Coronary artery (tissue), 2 donors: ENCODE results near the gene PCSK5.

ENCODE experiments used
- DNase-seq: peaks from one replicate; pipeline ENCODE4 v3.0.0-alpha.2; 2017; ENCODE audit warnings: low spot score
- H3K27ac ChIP-seq, 2 donors: fragments of 200-600 bp; sonication (generic); one replicate each; pipeline ENCODE4 v1.5.1; 2016 to 2019
- H3K4me3 ChIP-seq: fragments of 200-600 bp; sonication (generic); 2 replicates; pipeline ENCODE4 v1.5.1; 2016; ENCODE audit warnings: mild to moderate bottlenecking, moderate library complexity
- TF ChIP-seq, protein P1 (sequence below): fragments of 200-600 bp; sonication (generic); IDR thresholded peaks from one replicate; pipeline ENCODE4 v1.5.1; 2019; ENCODE audit warnings: antibody characterized with exemption

The PCSK5 gene

DNA sequence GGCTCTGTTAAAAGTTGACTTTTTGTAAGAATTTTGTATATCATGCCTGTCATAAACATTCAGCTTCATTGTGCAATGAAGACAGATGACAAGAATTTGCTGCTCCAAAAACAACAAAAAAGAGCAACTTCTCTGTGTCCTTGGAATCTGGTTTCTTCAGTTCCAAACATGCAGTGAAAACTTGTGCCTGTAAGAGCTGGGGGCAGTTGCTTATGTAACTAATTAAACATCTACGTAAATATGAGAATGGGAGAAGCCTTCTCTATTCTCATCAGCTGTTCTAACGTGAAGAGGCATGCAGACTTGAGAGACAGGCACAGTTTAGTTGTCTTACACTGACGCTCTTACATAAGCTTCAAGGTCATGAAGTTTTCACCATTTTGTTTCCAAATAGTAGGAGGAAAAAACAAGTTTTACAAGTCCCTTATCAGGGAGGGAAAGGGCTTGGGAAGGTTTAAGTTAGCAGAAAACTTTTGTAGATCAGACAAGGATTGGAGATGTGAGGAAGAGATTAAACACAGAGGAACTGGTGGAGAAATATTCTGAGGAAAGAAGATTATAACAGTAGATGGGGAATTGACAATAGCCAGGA, 333.4 kb downstream of the PCSK5 start:
- Histone ChIP-seq H3K4me3 (no peak overlapping the region), H3K27ac (no peak overlapping the region)
- TF ChIP-seq, protein P1, sequence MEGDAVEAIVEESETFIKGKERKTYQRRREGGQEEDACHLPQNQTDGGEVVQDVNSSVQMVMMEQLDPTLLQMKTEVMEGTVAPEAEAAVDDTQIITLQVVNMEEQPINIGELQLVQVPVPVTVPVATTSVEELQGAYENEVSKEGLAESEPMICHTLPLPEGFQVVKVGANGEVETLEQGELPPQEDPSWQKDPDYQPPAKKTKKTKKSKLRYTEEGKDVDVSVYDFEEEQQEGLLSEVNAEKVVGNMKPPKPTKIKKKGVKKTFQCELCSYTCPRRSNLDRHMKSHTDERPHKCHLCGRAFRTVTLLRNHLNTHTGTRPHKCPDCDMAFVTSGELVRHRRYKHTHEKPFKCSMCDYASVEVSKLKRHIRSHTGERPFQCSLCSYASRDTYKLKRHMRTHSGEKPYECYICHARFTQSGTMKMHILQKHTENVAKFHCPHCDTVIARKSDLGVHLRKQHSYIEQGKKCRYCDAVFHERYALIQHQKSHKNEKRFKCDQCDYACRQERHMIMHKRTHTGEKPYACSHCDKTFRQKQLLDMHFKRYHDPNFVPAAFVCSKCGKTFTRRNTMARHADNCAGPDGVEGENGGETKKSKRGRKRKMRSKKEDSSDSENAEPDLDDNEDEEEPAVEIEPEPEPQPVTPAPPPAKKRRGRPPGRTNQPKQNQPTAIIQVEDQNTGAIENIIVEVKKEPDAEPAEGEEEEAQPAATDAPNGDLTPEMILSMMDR, result no peak
- no peak for DNase-seq

DNA sequence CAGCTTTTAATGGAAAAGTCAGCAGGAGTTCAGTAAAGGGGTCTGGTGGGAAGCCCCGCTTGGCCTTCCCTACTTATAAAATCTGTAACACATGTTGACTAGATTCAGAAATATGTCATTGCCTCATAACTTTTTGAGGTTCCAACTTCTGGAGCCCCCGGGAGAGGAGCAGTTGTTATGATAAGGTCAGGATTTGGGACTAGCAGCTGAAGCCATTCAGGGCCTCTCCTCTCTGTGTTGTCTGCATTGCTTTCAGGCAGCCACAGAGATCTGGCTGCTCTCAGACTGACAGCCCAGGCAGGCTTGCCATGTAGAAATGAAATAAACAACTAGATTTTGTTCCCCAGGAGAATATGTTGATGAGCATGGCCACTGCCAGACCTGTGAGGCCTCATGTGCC, 336.7 kb downstream of the PCSK5 start:
- no peak overlapping the region for H3K4me3 ChIP-seq
- TF ChIP-seq, protein P1, result no peak
- no peak for DNase-seq

DNA sequence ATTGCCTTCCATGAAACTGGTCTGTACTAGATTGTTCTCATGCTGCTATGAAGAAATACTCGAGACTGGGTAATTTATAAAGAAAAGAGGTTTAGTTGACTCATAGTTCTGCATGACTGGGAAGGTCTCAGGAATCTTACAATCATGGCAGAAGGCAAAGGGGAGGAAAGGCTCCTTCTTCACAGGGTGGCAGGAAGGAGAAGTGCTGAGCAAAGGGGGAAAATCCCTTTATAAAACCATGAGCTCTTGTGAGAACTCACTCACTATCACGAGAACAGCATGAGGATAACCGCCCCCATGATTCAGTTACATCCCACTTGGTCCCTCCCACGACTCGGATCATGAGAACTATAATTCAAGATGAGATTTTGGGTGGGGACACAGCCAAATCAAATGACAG, 340.5 kb downstream of the PCSK5 start:
- DNase-seq, result no peak
- Histone ChIP-seq H3K4me3 (no peak overlapping the region), H3K27ac (no peak overlapping the region)
- TF ChIP-seq, protein P1, result no peak

More for the DNA sequence above, 336.7 kb downstream of the PCSK5 start:
- H3K27ac ChIP-seq, result no peak overlapping the region

DNA sequence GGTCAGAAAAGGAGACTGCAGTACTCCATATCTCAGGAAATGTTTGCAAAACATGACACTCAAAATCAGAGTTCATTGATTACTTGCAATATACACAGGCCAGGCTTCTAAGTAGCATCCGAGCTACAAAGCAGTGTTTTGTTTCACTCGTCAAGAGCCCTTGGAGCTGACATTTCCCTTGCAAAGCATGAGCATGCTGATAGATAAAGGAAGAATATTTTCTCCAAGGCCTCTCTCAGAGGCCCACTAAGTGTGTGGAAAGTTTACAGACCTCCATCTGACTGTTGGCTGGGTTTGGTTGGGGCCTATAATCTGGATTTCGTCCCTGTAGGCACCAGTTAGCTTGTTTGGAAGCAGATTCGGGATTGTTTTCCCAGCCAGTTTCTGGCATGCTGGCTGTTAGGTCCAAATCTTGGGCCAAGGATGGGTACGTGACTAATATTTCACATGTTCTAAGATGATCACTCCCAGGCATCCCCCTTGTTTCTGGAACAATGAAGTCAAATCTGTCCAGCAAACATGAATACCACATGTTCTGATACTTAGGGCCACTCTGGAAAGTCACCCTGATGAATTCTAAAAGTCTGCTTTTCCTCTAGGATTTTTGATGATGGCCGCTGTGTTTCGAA, 342.5 kb downstream of the PCSK5 start:
- Histone ChIP-seq H3K27ac (no peak overlapping the region), H3K4me3 (no peak overlapping the region)
- DNase-seq, result no peak
- TF ChIP-seq, protein P1, result no peak

DNA sequence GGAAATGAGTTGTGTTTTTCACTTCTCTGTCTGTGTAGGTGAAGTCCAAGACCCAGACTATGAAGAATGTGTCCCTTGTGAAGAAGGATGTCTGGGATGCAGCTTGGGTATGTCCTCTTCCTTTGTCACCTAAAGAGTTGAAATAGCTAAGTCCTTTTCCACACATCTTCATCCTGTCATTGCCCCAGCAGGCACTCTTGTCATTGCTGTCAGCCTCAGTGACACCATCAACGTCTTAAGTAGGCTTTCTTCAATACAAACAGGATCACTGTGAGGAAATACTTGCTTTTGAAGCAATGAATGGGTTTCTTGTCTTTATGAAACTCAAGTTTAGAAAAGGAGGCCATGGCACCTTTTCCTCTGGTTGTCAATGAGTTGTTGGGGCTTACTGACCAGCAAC, 350.1 kb downstream of the PCSK5 start:
- TF ChIP-seq, protein P1, result no peak
- no peak for DNase-seq
- Histone ChIP-seq H3K27ac (no peak overlapping the region), H3K4me3 (no peak overlapping the region)

DNA sequence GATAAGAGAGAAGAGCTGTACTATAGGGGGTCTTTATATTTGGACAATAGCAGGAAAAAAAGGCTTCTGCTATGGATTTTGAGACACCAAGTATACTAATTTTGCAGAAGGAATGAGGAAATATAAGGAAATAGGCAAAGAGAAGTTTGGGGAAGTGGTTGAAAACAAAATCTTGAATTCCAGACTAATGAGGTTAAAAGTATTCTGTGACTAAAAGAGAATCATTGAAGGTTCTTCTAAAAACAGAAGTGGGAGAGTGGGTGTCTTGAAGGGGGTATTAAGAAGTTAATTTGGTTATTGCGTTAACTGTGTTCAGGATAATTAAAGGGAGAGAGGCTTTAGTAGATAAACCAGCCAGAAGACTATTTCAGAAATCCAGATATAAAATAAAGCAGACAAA, 355.0 kb downstream of the PCSK5 start:
- DNase-seq, result no peak
- Histone ChIP-seq H3K4me3 (no peak overlapping the region), H3K27ac (no peak overlapping the region)
- TF ChIP-seq, protein P1, result no peak

DNA sequence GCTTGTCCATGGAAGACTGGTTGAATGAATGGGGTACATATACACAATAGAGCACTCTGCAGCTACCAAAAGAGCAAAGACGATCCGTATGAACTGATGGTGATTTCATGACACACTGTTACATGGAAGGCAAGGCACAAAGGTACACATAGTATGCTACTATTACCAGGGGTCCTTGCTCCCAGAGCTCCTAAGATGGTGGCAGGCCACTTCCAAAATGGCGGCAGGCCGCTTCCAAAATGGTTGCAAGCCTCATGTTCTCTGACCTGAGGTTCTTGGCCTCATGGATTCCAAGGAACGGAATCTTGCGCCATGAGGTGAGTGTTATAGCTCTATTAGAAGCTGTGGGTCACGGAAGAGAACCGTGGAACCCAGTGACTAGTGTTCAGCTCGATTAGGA, 356.2 kb downstream of the PCSK5 start:
- TF ChIP-seq, protein P1, result no peak
- Histone ChIP-seq H3K4me3 (no peak overlapping the region), H3K27ac (no peak overlapping the region)
- no peak for DNase-seq
